ENCODE measurements around the gene TBX10.
"Not testable (repeated sequence)": the region's sequence is repeated elsewhere in the genome, so short reads cannot be mapped to it uniquely, and the experiment has no call there.

The TBX10 gene

DNA sequence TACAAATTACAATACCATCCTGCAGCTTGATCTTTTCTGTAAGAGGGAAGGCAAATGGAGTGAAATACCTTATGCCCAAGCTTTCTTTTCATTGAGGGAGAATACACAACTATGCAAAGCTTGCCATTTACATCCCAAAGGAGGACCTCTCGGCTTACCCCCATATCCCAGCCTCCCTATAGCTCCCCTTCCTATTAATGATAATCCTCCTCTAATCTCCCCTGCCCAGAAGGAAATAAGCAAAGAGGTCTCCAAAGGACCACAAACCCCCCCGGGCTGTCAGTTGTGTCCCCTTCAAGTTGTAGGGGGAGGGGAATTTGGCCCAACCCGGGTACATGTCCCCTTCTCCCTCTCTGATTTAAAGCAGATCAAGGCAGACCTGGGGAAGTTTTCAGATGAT, 17.6 kb downstream of the TBX10 start:
- DNase-seq (ENCODE audit: low read depth, low spot score); H3K4me3 ChIP-seq (ENCODE audit: low read length): not testable (repeated sequence)

DNA sequence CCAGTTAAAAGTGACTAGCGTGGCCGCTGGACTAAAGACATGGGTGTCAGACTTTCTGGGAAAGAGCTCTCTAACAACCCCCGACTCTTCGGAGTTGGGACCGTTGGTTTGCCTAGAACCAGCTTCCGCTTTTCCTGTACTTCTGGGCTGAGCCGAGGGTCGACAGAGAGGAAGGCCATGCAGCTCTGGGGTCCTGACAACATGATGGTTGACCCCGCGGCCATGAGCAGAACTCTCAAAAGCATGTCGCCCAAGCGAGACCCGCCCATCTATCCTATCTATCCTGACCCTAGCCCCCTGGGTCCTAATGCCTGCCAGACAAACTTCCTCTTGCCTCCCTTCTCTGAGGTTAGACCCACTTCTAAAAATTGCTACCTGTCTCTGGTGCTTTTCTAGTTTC, 18.9 kb downstream of the TBX10 start:
- H3K4me3 ChIP-seq (ENCODE audit: low read length); DNase-seq (ENCODE audit: low read depth, low spot score): not testable (repeated sequence)

- H3K4me3 ChIP-seq (ENCODE audit: low read length), result not testable (repeated sequence)
These were observed 19.6 kb downstream of the TBX10 start for GRCh38 chr11:67619683-67620618.

GRCh38 chr11:67618901-67619659, 20.5 kb downstream of the TBX10 start:
- not testable (repeated sequence) for H3K4me3 ChIP-seq (ENCODE audit: low read length); DNase-seq (ENCODE audit: low read depth, low spot score)

More at GRCh38 chr11:67619683-67620618, 19.6 kb downstream of the TBX10 start:
- not testable (repeated sequence) for DNase-seq (ENCODE audit: low read depth, low spot score)

GRCh38 chr11:67617243-67617953, 22.2 kb downstream of the TBX10 start:
- no peak overlapping the region for H3K4me3 ChIP-seq (ENCODE audit: low read length)
- no peak for DNase-seq (ENCODE audit: low read depth, low spot score)

- DNase-seq (ENCODE audit: low read depth, low spot score), result no peak
- no peak overlapping the region for H3K4me3 ChIP-seq (ENCODE audit: low read length)
These were observed 22.9 kb downstream of the TBX10 start for GRCh38 chr11:67616431-67617242.

DNA sequence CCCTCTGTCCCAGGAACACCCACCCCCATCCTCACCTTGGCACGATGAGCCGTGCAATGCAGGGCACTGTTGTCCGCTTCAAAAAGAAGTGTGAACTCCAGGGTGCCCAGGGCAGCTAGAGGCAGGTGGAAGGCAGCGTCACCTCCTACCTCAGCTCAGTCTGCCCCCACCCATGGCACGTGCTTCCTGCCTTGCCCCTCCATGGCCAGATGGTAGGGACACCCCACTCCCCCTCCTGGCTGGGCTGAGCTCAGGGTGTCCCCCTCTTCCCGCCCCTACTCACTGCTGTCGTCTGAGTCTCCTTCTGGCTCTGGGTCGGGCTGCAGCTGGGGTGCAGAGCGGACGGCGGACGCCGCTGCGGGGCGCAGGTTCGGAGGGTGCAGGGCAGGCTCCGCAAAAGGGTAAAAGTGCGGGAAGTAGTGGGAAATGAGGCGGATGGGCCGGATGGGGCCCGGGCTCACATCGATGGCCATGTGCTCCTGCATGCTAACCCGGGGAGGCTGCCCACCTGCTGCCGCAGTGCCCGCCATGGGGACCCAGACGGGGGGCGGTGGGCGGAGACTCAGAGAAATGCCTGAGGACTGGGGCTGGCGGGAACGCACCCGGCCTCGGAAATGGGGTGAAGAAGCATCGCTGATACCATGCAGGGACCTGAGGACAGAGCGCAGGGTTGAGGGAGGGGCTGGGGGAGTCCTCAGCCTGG, 23.7 kb downstream of the TBX10 start:
- H3K4me3 ChIP-seq (ENCODE audit: low read length), result no peak overlapping the region
- DNase-seq (ENCODE audit: low read depth, low spot score), result no peak

DNA sequence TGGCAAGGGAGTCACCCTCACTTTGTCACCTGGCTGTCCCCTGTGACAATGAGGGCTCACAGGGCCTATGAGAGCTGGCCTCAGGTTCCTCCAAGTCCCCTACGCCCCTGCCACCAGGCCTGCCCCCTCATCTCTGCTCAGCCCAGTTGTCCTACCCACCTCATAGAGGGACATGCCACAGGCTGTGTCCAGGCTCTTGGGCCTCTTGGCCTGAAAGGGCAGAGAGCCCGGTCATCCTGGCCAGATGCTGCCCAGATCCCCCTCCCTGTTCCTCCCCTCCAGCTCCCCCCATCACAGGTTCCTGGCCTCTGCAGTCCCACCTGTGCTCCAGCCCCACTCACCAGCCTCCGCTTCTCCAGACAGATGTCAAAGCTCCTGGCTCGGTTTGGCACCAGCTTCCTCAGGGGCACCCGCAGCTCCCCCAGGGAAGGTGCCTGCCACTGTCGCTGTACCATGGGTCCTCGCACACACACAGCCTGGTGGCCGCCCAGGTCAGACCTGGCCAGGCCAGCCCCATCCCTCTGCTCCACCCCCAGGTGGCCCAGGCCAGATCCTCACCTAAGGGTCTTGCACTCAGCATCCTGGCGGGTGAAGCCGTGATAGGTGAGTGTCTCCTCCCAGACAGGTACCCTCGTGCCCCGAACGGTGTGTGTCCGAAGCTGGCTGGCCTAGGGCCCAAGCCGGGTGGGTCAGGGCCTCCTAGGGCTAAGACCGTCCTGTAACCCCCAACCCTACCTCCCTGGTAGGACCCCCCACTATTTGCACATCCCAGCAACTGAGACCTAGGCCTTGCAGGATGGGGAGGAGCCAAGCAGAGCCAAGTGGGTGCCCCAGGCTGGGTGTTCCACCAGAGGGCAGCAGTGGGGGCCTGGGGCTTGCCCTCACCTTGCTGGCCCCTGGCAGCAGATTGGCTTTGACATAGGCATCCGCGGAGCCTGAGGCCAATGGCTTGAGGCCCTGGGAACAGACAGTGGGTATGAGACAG, 24.5 kb downstream of the TBX10 start:
- peak overlapping the region; percentile 52; the same call in 1 of the 2 replicates for H3K4me3 ChIP-seq (ENCODE audit: low read length)
- DNase-seq (ENCODE audit: low read depth, low spot score), result peak; percentile 45

DNA sequence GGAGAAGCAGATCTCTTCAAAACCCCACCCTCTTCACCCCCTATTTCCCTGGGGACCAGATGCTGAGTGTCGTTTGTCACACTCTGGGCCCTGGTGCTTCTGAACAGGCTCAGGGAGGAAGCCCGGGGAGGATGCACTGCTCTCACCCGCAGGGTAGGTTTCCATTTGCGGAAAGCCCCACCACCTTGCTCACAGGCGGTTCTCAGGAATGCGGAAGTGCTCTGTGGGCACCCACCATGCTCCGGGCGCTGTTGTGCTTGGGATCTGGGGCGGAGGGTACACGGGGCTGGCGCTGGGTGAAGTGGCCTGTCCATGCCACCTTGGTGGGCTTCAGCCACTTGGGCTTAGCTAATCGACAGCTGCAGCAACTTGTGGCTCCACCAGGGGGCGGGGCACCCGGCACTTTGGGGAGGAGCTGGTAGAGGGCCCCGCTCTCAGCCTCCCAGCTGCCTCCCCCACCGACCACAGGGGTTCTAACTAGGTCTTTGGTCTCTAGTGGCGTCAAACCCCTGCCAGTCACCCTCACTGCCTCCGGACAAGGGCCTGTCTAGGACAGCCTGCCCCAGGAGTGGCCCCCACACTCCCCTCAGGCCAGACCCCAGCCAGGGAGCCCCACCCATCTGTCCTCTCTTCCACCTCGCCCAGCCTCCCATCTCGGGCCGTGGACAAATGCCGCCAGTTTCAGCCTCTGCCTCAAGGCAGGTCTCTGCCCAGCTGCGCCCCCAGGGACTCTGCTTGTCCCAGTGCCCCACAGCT, 25.4 kb downstream of the TBX10 start:
- H3K4me3 ChIP-seq (ENCODE audit: low read length), result peak overlapping the region; percentile 52
- peak; percentile 90 for DNase-seq (ENCODE audit: low read depth, low spot score)

DNA sequence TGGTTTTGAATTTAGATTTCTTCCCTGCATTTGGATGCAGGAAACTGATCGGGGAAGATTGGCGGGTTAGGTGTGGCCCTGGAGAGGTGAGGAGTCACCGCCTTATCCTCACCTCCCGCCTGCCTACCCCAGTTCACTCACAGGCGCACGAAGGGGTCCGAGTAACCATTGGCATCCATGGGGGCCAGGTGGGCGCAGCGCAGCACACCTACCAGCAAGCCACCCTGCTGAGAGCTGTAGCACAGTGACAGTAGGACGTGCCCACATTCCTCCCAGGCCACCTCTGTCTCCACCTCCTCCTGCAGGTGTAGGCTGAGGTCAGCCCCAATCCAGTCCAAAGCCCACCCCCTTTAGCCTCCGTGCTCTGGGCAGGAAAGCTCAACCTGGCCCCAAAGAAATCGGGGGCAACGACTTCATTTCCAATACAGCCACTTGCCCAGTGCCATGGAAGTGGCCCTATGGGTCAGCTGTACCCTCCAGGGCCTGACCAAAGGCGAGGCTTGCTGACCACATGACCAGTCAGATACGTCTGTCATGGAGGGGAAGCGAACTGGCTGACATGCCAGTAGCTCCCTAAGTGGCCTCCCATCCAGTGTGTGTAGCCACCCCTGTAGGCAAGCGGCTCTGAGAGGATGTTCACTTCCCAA, 26.1 kb downstream of the TBX10 start:
- peak overlapping the region; percentile 52 for H3K4me3 ChIP-seq (ENCODE audit: low read length)
- DNase-seq (ENCODE audit: low read depth, low spot score), result no peak

- DNase-seq (ENCODE audit: low read depth, low spot score), result no peak
- H3K4me3 ChIP-seq (ENCODE audit: low read length), result no peak overlapping the region
These were observed 26.8 kb downstream of the TBX10 start for GRCh38 chr11:67612751-67613150.

- H3K4me3 ChIP-seq (ENCODE audit: low read length), result no peak overlapping the region
- DNase-seq (ENCODE audit: low read depth, low spot score), result no peak
These were observed 27.6 kb downstream of the TBX10 start for GRCh38 chr11:67611704-67612587.

DNA sequence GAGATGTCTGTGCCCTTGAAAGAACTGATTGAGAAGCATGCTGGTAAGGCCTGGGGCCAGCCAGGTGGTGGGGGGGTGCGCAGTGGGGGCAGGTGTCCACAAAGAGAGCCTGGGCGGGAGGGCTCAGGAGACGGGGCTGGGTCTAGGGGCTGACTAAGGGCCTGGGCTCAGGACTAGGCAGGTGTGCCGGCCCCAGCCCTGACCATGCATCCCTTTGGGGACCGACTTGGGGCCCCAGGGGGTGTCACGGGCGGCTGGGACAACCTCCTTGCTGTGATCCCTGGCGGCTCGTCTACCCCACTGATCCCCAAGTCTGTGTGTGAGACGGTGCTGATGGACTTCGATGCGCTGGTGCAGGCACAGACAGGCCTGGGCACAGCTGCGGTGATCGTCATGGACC, 28.4 kb downstream of the TBX10 start:
- H3K4me3 ChIP-seq (ENCODE audit: low read length), result no peak overlapping the region
- DNase-seq (ENCODE audit: low read depth, low spot score), result no peak

- DNase-seq (ENCODE audit: low read depth, low spot score), result no peak
- H3K4me3 ChIP-seq (ENCODE audit: low read length), result no peak overlapping the region
These were observed 29.2 kb downstream of the TBX10 start for GRCh38 chr11:67610302-67610868.

DNA sequence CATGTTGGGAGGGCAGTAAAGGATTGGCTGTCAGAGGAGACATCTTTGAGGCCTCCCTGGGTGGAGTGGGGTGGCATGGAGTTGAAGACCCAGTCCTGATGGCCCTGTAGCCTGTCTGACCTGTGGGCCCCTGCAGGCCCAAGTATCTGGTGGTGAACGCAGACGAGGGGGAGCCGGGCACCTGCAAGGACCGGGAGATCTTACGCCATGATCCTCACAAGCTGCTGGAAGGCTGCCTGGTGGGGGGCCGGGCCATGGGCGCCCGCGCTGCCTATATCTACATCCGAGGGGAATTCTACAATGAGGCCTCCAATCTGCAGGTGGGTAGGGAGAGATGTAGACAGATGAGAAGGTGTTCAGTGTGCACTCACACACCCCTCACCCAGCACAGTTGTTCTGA, 30.2 kb downstream of the TBX10 start:
- DNase-seq (ENCODE audit: low read depth, low spot score), result no peak
- H3K4me3 ChIP-seq (ENCODE audit: low read length), result no peak overlapping the region
